ELR (cell line): ENCODE results near the gene OR10G4.
A peak's percentile ranks its signal among the peaks of the same experiment; 100 is the strongest.
"Not testable (repeated sequence)": the region's sequence is repeated elsewhere in the genome, so short reads cannot be mapped to it uniquely, and the experiment has no call there.

Experiments used
- DNase-seq: peaks from one replicate; pipeline ENCODE4 v3.0.0-alpha.2; 2015; ENCODE audit warnings: low read depth

The OR10G4 gene

GRCh38 chr11:124012697-124013096 is at the start of gene OR10G4:
Gene OR10G4 (plus strand): TSS chr11:124012997. CDS start chr11:124015575, 2,578 bp downstream.
- no peak for DNase-seq

DNA sequence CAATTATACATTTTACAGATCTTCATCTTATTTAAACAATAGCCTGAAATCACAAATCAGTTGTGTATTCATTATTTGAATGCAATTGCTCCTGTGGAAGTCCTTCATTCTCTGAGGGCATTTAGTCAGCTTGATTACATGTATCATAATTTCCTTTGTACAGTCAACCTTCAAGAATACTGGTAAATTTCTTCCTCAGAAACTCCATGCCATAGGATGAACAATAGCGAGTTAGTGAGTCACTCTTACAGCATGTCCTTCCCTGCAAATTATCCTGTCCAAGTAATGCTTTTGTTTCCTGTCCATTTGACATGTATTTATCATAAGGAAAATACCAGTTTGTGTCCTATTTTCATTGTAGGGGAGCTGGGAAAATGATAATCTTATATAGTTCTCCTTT is 39.0 kb upstream of the OR10G4 start:
- peak; percentile 95 for DNase-seq

DNA sequence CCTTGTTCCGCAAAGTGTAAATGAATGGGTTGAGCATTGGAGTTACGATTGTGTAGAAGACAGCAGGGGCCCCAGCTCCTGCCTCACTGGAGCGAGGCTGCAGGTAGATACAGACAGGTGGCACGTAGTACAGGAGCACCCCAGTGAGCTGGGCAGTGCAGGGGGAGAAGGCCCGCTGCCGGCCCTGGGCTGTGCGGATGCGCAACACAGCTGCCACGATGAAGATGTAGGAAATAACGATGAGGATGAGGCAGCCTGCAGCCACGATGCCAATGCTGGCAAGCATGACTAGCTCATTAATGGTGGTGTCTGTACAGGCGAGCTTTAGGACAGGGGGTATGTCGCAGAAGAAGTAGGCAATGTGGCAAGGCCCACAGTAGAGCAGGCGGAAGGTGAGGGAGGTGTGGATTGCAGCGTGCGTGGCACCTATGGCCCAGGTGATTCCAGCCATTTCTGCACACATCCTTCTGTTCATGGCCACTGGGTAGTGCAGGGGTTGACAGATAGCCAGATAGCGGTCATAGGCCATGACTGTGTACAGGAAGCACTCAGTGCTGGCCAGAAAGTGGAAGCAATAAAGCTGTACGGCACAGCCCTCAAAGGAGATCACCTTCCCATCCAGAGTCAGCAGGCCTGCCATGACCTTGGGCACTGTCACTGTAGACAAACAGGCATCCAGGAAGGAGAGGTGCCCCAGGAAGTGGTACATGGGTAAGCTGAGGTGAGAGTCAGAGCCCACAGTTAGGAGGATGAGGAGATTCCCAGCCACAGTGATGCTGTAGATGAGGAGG is 35.8 kb upstream of the OR10G4 start:
- no peak for DNase-seq

DNA sequence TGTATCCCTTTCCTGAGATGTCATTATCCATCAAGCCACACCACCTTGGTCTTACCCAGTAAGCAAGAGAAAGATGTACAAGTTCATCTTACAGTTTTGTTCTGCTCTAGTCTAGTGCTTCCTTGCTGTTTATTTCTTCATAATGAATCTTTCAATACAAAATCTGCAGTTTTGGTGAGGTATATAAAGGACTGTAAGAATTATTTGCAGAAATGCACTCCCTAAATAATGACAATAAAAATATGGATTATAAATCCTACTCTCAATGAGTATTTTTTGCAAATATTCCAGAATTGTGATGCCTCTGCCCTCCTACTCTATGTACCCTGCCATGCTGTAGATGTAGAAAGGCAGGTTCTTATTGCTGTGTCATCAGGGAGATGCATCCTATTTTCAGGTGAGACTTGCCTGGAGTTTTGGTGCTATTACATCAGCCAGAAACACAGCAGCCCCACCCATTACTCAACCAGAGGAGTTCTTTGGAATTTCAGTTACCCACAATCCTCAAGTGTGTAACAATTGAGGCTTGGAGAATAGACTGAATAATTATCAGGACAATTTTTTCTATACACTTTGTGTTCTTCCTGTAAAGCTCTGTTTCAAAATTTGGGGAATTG is 35.0 kb upstream of the OR10G4 start, which contains the start of gene OR10S1:
Gene OR10S1, minus strand, starts transcription at position 51 of the 617 bp plus-strand sequence. CDS start 117 bp downstream, outside the sequence.
- peak; percentile 15 for DNase-seq

GRCh38 chr11:123979311-123979710 is 33.5 kb upstream of the OR10G4 start:
- no peak for DNase-seq

- no peak for DNase-seq
Measured at GRCh38 chr11:123995119-123995518, 17.7 kb upstream of the OR10G4 start, which contains the start of gene OR10G6. Gene OR10G6 (minus strand): TSS chr11:123995161. CDS start chr11:123995161, 0 bp downstream.

DNA sequence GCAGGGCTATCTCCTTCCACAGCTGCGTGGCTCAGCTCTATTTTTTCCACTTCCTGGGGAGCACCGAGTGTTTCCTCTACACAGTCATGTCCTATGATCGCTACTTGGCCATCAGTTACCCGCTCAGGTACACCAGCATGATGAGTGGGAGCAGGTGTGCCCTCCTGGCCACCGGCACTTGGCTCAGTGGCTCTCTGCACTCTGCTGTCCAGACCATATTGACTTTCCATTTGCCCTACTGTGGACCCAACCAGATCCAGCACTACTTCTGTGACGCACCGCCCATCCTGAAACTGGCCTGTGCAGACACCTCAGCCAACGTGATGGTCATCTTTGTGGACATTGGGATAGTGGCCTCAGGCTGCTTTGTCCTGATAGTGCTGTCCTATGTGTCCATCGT is 3.0 kb downstream of the OR10G4 start:
- DNase-seq = not testable (repeated sequence)

DNA sequence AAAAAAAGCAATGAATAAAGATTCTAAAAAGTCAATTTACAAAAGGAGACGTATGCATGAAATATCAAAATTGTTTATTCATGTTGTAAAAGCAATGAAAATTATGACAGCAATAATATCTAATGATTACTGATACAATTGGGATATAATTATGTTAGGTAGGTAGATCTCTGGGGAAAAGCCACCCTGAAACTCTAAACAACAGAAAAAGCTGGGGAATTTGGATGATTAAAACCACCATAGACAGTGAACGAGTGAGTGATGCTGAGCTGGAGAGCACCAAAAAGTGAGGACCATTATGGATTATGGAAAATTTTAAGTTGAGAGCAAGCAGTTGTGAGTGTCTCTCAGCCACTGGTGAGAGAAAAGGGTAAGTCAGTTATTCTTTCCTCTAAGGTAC is 13.7 kb downstream of the OR10G4 start, which contains the start of gene OR10G8:
Gene OR10G8, plus strand, starts transcription at position 301 of the 400 bp plus-strand sequence. CDS start 2,825 bp downstream, outside the sequence.
- DNase-seq = no peak

GRCh38 chr11:124036666-124037065 is 23.9 kb downstream of the OR10G4 start:
- no peak for DNase-seq

DNA sequence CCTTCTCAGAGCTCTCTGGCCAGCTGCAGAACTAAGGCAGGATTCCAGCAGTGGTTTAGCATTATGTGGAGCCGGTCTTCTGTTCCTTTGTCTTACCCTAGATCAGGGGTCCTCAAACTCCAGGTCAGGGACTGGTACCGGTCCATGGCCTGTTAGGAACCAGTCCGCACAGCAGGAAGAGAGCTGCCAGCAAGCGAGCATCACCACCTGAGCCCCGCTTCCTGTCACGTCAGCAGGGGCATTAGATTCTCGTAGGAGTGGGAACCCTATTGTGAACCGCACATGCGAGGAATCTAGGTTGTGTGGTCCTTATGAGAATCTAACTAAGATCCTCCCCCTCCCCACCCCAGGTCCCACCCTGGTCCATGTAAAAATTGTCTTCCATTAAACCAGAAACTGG is 26.8 kb downstream of the OR10G4 start:
- no peak for DNase-seq

DNA sequence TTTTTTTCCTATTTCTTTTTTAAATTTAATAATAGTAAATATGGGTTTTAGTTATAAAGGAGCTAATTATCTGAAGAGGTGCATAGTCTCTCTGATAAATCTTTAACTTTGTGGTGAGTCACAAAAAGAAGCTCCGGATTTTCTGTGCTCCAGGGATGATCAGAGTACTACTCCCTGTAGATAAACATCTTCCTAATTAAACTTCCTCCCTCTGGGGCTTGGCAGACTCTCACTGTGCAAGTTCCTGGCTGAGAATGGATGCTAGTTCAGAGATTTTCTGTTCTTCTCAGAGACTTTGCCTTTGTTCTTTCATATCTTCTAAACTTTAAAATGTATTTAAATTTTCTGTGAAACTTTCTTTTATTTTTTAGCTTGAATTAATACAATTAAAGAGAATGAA is 28.5 kb downstream of the OR10G4 start, which contains the start of gene OR10G7:
Gene OR10G7, minus strand, starts transcription at position 72 of the 400 bp plus-strand sequence. CDS start 2,324 bp downstream, outside the sequence.
- no peak for DNase-seq

- no peak for DNase-seq
Measured at GRCh38 chr11:124043420-124043819, 30.6 kb downstream of the OR10G4 start.

DNA sequence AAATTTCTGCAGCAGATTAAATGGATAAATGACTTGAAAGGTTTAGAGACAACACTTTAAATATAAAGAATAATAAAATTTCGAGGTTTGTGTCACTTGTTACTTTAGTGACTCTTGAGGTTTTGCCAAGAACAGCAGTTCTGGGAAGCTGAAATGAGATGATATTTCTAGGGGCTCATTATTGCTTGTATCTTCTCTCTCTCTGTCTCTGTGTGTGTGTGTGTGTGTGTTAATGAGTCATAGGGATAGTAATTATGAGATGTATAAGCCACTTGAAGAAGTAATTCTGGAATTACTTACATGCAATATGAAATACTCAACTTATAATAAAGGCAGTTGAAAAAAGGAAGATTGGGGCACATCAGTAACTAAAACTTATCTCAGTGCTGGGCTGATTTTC is 38.0 kb downstream of the OR10G4 start:
- DNase-seq = no peak

DNA sequence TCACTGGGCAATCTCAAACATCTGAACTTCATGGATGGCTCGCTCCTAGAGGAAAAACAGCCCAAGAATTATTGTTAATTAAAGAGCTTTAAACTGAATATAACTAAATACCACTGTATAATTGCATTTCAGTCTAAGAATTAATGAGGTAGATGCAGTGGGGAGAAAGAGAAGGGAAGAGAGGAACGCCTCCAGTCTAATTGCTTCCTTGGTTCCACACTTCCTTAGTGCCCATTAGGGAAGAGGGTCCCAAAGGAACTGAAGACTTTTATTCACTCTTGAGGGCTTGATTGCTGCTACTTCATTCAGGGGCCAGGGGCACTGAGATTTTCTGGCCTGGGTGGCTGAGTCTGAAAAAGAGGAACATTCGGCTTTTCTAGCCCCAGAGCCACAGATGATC is 40.2 kb downstream of the OR10G4 start:
- DNase-seq = no peak
